HG03025 (cell line): ENCODE measurements around the gene UBQLN4.
"Not testable (repeated sequence)": the region's sequence is repeated elsewhere in the genome, so short reads cannot be mapped to it uniquely, and the experiment has no call there.

Experiments
- ATAC-seq: cut with Tn5 transposase; IDR thresholded peaks from one replicate; pipeline ENCODE4 v1.9.1; 2021; ENCODE audit warnings: mild to moderate bottlenecking, moderate library complexity; ENCODE audit not compliant: unreplicated experiment, low FRiP score

UBQLN4 gene

DNA sequence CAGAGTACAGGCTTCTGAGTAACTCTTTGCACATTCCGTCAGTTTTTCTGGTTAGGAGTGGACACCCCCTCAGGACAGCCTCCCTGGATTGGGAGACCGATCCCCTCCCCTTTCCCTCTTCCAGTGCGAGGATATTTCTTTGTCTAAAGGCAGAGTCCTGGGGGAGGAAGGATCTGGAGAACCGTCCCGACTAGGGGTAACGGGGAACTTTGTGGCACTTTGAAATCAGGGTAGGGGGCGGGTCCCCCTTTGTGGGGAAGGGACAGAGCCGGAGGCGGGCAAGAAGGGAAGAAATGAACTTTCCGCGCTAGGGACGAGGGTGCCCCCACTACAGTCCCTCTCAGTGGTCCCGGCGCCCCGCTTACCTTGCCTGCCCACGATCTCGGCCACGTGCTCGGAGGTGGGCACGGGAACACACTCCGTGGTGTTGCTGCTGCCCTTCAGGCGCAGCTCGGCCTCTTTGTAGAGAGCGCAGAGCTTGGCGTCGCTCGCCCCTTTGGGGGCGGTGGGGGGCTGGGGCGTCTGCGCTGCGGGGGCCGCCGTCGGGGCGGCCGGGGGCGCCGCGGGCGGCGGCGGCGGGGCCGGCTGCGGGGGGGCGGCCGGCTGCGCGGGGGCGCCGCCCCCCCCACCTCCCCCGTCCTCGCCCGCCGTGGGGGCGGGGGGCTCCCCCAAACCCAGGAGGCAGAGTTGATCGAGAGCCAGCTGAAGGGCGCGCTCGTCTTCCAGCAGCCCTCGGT lies 27.8 kb upstream of the UBQLN4 start:
- no peak for ATAC-seq

DNA sequence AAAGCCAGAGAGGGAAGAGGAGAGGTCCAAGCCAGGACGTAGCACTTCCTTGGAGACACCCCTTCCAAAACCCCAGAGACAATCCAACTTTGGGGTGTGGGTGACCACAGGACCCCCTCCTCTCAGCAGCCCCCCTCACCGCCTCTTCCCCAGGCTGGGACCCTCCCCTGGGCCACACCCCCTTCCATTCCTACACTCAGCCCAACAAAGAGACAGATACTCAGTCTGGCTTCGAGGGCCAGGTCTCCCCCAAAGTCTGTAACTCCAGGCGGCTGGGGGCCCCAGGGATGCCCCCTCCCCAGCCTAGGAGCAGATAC lies 27.2 kb upstream of the UBQLN4 start:
- no peak for ATAC-seq

- ATAC-seq = no peak
Measured at GRCh38 chr1:156080241-156080862, 26.8 kb upstream of the UBQLN4 start.

DNA sequence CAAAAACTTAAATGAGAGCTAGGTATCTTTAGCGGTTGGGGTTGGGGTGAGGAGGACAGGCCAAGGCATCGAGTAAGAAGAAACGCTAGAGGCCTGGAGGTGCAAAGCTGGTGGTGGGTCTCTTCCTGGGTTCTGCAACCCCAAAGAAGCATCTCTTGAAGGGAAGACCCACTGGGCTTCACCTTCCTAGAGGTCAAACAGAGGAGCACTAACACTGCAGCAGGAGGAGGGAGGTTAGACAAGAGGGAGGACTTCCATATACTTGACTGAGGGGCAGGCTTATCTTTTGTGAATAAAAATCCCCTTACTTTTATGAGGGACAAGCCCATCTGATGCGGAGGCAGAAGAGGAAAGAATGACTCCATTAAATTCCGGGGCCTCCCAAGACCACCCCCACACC lies 26.2 kb upstream of the UBQLN4 start:
- no peak for ATAC-seq

- ATAC-seq = no peak
Measured at GRCh38 chr1:156078728-156079127, 25.1 kb upstream of the UBQLN4 start.

- ATAC-seq = no peak
Measured at GRCh38 chr1:156077430-156077760, 23.8 kb upstream of the UBQLN4 start.

DNA sequence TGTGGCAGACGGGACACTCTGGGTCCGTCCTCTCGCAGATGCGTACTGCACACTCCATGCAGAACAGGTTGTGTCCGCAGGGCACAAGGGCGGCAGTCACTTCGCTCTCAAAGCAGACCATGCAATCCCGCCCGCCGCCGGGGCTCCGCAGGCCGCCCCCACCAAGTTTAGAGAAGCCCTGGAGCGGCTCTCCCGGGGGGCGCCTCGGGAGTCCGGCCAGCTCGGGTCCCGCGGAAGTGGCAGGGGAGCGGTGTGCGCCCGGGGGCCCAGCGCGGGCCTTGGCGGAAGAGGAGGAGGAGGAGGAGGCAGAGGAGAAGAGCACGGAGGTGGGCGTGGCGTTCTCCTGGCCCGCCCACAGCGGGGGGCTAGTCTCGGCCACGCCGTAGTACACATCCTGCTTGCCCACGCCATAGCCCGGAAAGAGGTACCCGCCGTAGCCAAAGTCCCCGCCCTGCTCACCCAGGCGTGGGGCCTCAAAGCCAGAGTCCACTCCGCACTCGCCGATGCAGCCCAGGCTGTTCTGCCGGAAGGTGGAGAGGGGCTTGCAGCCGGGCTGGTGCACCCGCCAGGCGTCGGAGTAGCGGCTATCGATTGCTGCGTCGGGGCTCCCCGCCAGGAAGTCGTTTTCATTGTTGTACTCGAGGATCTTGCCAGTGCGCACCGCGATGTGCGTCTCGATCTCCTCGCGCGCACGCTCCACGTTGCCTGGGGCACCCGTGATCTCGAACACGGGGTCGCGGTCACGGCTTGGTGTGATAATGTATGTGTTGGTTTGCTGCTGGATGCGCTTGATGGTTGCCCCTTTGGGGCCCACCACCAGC lies 23.2 kb upstream of the UBQLN4 start:
- no peak for ATAC-seq

DNA sequence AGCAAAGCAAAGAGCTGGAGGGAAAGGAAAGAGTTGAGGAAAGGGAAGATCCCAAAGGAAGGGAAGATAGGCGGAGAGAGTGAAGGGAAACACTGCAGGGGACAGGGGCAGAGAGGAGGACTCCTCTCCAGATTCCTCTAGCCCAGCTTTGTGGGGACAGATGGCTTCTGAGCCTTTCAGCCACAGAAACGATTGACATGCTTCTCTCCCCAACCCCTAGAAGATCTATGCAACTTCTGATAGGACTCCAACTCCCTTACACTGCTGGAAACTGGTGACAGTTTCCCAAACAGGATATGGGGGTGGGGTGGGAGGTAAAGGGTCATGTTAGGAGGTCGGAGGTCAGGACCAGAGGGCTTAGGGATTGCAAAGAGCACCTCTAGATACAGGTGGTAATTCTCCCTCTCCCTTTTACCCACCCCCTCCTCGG lies 22.2 kb upstream of the UBQLN4 start:
- ATAC-seq = no peak

GRCh38 chr1:156075162-156075561 lies 21.6 kb upstream of the UBQLN4 start:
- no peak for ATAC-seq

- no peak for ATAC-seq
Measured at GRCh38 chr1:156074661-156075060, 21.1 kb upstream of the UBQLN4 start.

DNA sequence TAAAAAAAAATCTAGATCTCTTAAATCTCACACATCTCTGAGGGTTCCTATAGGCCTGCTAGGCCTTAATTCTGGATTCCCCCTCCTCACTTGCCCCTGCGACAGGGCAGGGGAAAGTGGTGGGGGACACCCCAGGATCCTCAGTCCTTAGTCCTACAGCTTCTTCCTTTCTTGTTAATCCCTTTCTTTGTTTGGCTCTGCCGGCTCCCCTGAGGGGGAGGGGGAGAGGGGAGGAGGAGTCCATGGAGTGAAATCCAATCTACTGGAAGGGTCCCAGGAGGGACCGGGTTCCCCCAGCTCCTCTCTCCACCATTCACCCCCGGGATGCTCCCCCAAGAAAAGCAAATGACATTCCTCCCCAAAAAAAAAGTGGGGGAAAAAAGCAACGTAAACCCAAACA lies 20.1 kb upstream of the UBQLN4 start:
- no peak for ATAC-seq

DNA sequence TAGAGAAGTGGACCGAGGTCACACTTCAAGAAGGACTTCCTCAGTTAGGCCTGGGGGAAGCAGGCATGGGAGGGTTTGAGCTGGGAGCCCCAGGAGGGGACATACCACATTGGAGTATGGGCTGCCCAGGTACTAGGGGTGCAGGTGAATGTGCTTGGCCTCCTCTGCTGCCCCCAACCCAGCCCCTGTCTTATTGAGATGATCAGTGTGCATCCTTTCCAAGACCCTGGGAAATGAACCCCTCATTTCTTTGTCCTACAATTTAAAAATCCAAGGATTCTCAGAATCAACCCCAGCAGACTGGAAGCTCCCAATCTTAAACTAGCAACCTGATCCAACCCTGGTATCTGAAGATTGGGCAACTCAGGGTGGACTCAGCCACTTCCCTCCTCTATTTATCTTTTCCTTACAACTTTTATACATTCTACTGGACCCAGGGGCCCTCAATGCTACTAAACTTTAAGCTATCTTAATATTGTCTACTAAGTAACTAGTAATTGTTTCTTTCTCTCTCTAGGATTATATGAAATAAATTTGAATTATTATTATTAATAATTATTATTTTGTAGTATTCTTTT lies 19.6 kb upstream of the UBQLN4 start:
- no peak for ATAC-seq

DNA sequence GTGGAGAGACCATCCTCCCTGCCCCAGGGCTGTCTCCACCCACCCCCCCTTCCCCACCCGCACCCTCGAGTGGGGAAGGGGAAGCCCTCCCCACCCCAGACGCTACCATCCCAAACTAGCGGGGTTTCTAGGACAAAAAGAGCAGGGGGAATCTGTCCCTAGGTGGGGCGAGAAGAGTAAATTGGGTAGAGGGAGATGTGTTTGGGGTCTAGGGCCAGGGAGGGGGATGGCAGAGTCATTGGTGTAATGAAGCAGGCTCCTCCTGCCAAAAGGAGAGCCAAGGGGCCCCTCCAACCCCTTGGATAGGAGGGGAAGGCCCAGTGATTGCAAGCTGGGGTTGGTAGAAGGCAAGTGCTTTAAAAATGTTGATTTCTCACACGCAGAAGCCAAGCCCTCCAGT lies 18.7 kb upstream of the UBQLN4 start:
- no peak for ATAC-seq

DNA sequence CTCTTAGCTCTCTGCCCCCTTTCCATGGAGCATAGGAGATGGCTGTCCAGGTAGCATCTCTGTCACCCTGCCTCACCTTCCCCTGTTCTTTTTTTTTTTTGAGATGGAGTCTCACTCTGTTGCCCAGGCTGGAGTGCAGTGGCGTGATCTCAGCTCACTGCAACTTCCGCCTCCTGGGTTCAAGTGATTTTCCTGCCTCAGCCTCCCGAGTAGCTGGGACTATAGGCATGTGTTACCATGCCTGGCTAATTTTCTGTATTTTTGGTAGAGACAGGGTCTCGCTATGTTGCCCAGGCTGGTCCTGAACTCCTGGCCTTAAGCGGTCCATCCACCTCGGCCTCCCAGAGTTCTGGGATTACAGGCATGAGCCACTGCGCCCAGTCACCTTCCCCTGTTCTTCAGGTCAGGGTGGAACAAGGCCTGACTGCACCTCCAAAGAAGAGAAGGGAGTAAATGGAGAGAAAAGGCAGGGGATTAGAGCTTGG lies 17.8 kb upstream of the UBQLN4 start:
- ATAC-seq = not testable (repeated sequence)

- no peak for ATAC-seq
Measured at GRCh38 chr1:156070548-156070947, 16.9 kb upstream of the UBQLN4 start.

GRCh38 chr1:156069490-156070455 lies 16.2 kb upstream of the UBQLN4 start:
- ATAC-seq = no peak

- ATAC-seq = no peak
Measured at GRCh38 chr1:156067262-156067661, 13.7 kb upstream of the UBQLN4 start.

DNA sequence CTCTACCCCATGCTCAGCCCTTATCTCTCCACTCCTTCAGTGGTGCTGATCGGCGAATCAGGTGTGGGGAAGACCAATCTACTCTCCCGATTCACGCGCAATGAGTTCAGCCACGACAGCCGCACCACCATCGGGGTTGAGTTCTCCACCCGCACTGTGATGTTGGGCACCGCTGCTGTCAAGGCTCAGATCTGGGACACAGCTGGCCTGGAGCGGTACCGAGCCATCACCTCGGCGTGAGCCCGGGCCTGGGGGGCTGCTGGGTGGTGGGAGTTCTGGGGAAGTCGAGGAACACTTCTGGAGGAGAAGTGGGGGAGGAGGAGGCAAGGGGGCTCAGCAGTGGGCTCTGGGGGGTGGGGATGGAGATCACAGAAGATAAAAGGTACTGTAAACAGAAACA lies 12.3 kb upstream of the UBQLN4 start:
- no peak for ATAC-seq

DNA sequence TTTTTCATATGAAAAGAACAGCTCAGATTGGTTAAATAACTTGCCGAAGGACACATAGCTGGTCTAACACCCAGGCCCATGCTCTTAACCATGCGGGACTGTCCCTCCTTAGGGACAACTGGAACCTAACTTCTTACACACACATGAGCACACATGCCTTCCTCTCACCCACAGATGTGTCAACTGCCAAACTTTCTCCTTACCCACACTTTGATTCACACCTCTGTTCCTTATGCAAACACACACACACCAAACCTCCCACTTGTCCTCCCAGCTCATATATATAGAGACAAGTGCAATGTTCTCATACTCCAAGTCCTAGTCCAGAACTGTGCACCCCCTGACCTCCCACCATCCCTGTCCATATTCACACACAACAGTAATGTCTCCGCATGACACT lies 11.6 kb upstream of the UBQLN4 start:
- ATAC-seq = no peak

DNA sequence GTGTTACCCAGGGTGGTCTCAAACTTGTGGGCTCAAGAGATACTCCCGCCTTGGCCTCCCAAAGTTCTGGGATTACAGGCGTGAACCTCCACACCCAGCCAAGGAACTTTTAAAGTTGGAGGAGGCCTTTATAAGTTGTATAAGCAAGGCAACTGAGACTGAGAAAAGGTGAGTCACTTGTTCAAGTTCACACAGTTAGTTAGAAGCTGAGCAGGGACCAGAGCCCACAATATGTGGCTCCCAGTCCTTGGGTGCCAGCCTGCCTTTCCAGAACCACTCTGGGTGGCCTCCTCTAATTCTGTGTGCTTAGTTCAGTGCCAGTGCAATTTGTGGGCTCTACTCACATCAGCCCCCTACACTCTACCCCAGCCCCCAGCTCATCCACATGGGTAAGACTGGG lies 11.0 kb upstream of the UBQLN4 start:
- ATAC-seq = no peak
